Activated T-cell treated with anti-CD3 and anti-CD28 coated beads for 1 hour (primary cell): ENCODE measurements around the gene NME4.
A peak's percentile ranks its signal among the peaks of the same experiment; 100 is the strongest.
"Not testable (repeated sequence)": the region's sequence is repeated elsewhere in the genome, so short reads cannot be mapped to it uniquely, and the experiment has no call there.

Experiments used
- DNase-seq: peaks from one replicate; pipeline ENCODE4 v3.0.0-alpha.2; 2020; ENCODE audit warnings: low read depth

NME4 gene

GRCh38 chr16:377419-377951 lies 19.5 kb upstream of the NME4 start:
- DNase-seq: no peak

GRCh38 chr16:378113-378820 lies 18.7 kb upstream of the NME4 start:
- not testable (repeated sequence) for DNase-seq

- no peak for DNase-seq
Observed at GRCh38 chr16:378821-379182, 18.2 kb upstream of the NME4 start.

GRCh38 chr16:379183-379960 lies 17.6 kb upstream of the NME4 start:
- no peak for DNase-seq

- DNase-seq: no peak
Observed at GRCh38 chr16:379961-380761, 16.8 kb upstream of the NME4 start.

GRCh38 chr16:380762-381011 lies 16.3 kb upstream of the NME4 start:
- no peak for DNase-seq

- no peak for DNase-seq
Observed at GRCh38 chr16:381012-381788, 15.8 kb upstream of the NME4 start.

GRCh38 chr16:381789-382717 lies 14.9 kb upstream of the NME4 start, which contains the start of gene PGAP6:
Gene PGAP6, minus strand, starts transcription at chr16:381978. Its CDS starts 157 bp downstream, at chr16:381821.
- DNase-seq: peak; percentile 69

GRCh38 chr16:383326-384051 lies 13.5 kb upstream of the NME4 start:
- no peak for DNase-seq

- no peak for DNase-seq
Observed at GRCh38 chr16:386641-387156, 10.3 kb upstream of the NME4 start.

- DNase-seq: not testable (repeated sequence)
Observed at GRCh38 chr16:387761-388666, 9.0 kb upstream of the NME4 start.

GRCh38 chr16:389352-389751 lies 7.6 kb upstream of the NME4 start:
- no peak for DNase-seq

GRCh38 chr16:391885-392335 lies 5.1 kb upstream of the NME4 start:
- DNase-seq: peak; percentile 60

- DNase-seq: no peak
Observed at GRCh38 chr16:392450-393030, 4.5 kb upstream of the NME4 start.

- DNase-seq: no peak
Observed at GRCh38 chr16:396199-396598, 800 bp upstream of the NME4 start.

- DNase-seq: no peak
Observed at GRCh38 chr16:396605-397004, 394 bp upstream of the NME4 start.

- DNase-seq: no peak
Observed at GRCh38 chr16:397736-398332, 835 bp downstream of the NME4 start.
